NB4 (cell line): ENCODE results near the gene RNF150.

Experiments
- DNase-seq: peaks from one replicate; pipeline ENCODE4 v3.0.0; 2010; ENCODE audit warnings: low read depth
- H3K4me3 ChIP-seq: one replicate; pipeline ENCODE4 v1.5.1; 2011; ENCODE audit warnings: mild to moderate bottlenecking, low read depth, low read length, moderate library complexity
- MYC ChIP-seq: IDR thresholded peaks from 2 replicates; pipeline ENCODE4 v1.6.1; 2011; ENCODE audit warnings: low read depth, low read length
- POLR2A ChIP-seq: IDR thresholded peaks from 2 replicates; pipeline ENCODE4 v1.6.1; 2011; ENCODE audit warnings: mild to moderate bottlenecking; ENCODE audit not compliant: insufficient read length; ENCODE audit errors: extremely low read depth
- TF ChIP-seq, protein P1 (sequence below): IDR thresholded peaks from 2 replicates; pipeline ENCODE4 v1.6.1; 2011; ENCODE audit warnings: low read depth, low read length
- TF ChIP-seq, protein P2 (sequence below): IDR thresholded peaks from one replicate; pipeline ENCODE4 v1.5.1; 2012; ENCODE audit warnings: low read depth, low read length

RNF150 gene

DNA sequence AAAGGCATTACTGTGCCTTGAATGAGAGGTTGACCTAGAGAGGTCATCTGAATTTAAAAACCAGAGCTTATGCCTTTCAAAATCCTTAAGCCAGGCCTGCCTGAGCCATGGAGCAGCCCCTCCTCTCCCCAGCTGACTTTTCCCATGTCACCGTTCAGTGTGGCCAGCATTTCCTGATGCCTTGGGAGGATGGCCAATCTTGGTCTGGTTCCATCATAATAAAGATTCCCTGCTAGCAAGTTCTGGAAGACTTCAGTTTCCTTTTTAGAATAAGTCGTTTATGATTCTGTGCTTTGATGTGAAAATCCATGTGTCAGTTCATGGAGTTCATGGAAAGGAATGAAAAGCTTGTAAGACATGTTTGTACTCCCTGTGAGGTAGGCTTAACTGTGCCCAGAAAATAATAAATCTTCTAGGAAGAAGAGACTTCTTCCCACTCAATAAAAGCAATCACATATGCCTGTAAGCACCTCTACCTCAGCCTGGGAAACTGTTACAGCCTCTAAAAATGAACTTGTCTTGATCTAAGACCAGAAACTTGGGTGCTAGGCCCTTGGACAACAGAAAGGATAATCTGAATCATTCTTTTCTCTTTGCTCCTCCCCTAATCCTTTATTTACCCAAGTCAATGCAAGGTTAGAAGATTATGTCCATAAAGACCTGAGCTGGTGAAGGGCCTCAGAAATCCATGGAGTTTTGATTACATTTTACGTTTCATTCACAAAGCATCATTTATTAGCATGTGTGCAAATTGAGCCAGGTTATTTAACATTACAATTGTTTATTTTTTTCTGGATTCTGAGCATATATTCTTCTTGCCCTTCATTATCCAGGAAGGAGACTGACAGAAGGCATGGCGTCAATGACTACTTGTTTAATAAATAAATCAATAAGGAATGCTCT lies 293.1 kb downstream of the RNF150 start:
- no peak overlapping the region for H3K4me3 ChIP-seq
- no peak for DNase-seq
- TF ChIP-seq, protein P1, sequence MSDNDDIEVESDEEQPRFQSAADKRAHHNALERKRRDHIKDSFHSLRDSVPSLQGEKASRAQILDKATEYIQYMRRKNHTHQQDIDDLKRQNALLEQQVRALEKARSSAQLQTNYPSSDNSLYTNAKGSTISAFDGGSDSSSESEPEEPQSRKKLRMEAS = no peak
- TF ChIP-seq, protein P2, sequence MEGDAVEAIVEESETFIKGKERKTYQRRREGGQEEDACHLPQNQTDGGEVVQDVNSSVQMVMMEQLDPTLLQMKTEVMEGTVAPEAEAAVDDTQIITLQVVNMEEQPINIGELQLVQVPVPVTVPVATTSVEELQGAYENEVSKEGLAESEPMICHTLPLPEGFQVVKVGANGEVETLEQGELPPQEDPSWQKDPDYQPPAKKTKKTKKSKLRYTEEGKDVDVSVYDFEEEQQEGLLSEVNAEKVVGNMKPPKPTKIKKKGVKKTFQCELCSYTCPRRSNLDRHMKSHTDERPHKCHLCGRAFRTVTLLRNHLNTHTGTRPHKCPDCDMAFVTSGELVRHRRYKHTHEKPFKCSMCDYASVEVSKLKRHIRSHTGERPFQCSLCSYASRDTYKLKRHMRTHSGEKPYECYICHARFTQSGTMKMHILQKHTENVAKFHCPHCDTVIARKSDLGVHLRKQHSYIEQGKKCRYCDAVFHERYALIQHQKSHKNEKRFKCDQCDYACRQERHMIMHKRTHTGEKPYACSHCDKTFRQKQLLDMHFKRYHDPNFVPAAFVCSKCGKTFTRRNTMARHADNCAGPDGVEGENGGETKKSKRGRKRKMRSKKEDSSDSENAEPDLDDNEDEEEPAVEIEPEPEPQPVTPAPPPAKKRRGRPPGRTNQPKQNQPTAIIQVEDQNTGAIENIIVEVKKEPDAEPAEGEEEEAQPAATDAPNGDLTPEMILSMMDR = no peak
- TF ChIP-seq POLR2A (no peak), MYC (no peak)

GRCh38 chr4:140839406-140839805 lies 293.9 kb downstream of the RNF150 start:
- DNase-seq = no peak

GRCh38 chr4:140837736-140838135 lies 295.5 kb downstream of the RNF150 start:
- DNase-seq = no peak
- no peak overlapping the region for H3K4me3 ChIP-seq
- TF ChIP-seq MYC = no peak
- TF ChIP-seq, protein P2 = no peak
- TF ChIP-seq POLR2A = no peak
- TF ChIP-seq, protein P1 = no peak

More at GRCh38 chr4:140839406-140839805, 293.9 kb downstream of the RNF150 start:
- TF ChIP-seq MYC = no peak
- TF ChIP-seq, protein P1 = no peak
- TF ChIP-seq, protein P2 = no peak
- no peak for TF ChIP-seq POLR2A
- H3K4me3 ChIP-seq = no peak overlapping the region

DNA sequence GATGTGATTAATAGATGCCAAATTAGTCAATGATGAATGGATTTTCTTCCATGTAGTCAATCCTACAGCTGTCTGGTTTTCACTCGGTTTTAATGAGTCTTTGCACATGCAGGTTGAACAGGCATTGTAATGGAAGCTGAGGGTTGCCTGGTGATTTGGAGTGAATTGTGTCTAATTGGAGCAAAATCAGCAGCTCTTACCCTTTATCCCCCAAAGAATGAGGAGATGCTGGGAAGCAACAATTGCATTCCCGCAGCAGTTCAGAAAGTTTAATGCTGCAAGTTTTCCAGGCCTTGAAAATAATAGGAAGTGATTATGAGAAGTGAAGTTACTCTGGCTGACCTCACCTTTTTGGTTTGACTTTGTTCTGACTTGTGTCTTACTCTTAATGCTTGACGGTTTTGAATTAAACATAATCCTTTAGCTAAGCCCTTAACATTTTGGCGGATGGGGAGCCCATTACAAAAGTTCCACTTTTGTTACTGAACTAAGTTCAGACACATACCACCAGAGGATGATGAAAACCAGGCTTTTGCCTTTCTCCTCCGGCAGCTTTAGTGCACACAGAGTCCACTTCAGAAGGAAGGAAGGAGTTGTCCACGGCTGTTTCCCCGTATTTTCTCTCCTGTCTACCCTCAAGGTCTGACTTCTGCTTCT lies 298.3 kb downstream of the RNF150 start:
- DNase-seq = no peak
- TF ChIP-seq, protein P2 = no peak
- TF ChIP-seq POLR2A = no peak
- no peak for TF ChIP-seq MYC
- TF ChIP-seq, protein P1 = no peak
- H3K4me3 ChIP-seq = no peak overlapping the region

GRCh38 chr4:140833280-140833679 lies 300.0 kb downstream of the RNF150 start:
- DNase-seq = no peak
- H3K4me3 ChIP-seq = no peak overlapping the region
- TF ChIP-seq MYC (no peak), POLR2A (no peak)
- TF ChIP-seq, protein P2 = no peak
- TF ChIP-seq, protein P1 = no peak
